ENCODE data around the gene ARL5A.

- TF ChIP-seq POLR2A (IDR thresholded peaks at IDR 0.05; ENCODE audit: low read depth) (no peak), CTCF (IDR thresholded peaks at IDR 0.05) (no peak), EP300 (IDR thresholded peaks at IDR 0.05) (no peak)
These were observed 23.5 kb upstream of the ARL5A start for GRCh38 chr2:151851761-151852160.

Measured in esophagus muscularis mucosa (tissue), 4 donors.